HG03342 (cell line): Measurements from ENCODE around the gene FAM3D.

Experiments
- ATAC-seq: cut with Tn5 transposase; IDR thresholded peaks from one replicate; pipeline ENCODE4 v1.9.1; 2021; ENCODE audit warnings: mild to moderate bottlenecking, moderate library complexity; ENCODE audit not compliant: unreplicated experiment

The FAM3D gene

GRCh38 chr3:58603606-58604005, 63.0 kb downstream of the FAM3D start:
- ATAC-seq: no peak

GRCh38 chr3:58597770-58598310, 68.7 kb downstream of the FAM3D start:
- no peak for ATAC-seq

DNA sequence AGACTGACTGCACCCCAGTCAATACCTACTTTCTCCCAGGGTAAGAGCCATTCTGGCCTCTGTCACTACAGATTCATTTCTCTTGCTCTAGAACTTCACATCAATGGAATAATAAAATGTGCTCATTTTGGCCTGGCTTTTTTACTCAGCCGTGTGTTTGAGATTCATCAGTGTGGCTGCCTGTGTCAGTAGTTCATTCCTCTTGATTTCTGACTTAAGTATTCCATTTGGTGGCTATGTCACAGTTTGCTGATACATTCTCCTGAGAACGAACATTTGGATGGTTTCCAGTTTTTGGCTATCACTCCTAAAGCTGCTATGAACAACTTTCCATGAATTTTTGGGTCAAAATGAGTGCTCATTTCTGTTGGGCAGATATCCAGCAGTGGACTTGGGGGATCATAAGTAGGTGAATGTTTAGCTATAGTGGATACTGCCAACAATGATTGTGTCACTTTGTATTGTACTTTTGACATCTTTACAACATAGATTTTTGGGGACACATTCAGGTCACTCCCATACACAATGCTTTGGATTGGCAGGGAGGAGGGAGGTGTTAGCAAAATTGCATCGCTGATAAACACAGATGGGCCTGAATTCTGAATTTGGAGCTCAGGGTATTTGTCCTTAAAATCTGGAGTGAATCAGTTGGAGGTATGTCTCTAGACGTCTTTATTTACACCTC, 69.6 kb downstream of the FAM3D start:
- ATAC-seq: no peak

- no peak for ATAC-seq
Measured at GRCh38 chr3:58594117-58594516, 72.5 kb downstream of the FAM3D start.

GRCh38 chr3:58591517-58592510, 74.8 kb downstream of the FAM3D start:
- ATAC-seq: no peak

- no peak for ATAC-seq
Measured at GRCh38 chr3:58588030-58588614, 78.5 kb downstream of the FAM3D start.

DNA sequence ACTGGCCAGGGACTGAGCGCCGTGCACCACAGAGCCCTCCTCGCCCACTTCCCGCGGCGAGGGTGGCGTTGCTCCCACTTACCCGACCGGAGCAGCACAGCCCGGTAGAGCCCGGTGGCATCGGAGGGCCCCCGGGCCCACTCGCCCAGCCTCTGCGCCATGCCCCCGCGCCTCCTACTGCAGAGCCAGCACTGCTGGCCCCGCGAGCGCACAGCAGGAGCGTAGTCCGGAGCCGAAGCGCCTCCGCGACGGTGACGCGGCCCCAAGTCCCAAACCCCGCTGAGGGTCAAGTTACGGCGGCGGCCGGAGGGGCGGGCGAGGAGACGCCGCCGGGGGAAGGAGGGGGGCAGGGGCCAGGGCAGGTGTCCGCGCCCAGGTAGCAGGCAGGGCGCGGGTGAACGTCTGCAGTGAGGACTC, 79.8 kb downstream of the FAM3D start:
- no peak for ATAC-seq

GRCh38 chr3:58585994-58586393, 80.6 kb downstream of the FAM3D start:
- ATAC-seq: no peak

DNA sequence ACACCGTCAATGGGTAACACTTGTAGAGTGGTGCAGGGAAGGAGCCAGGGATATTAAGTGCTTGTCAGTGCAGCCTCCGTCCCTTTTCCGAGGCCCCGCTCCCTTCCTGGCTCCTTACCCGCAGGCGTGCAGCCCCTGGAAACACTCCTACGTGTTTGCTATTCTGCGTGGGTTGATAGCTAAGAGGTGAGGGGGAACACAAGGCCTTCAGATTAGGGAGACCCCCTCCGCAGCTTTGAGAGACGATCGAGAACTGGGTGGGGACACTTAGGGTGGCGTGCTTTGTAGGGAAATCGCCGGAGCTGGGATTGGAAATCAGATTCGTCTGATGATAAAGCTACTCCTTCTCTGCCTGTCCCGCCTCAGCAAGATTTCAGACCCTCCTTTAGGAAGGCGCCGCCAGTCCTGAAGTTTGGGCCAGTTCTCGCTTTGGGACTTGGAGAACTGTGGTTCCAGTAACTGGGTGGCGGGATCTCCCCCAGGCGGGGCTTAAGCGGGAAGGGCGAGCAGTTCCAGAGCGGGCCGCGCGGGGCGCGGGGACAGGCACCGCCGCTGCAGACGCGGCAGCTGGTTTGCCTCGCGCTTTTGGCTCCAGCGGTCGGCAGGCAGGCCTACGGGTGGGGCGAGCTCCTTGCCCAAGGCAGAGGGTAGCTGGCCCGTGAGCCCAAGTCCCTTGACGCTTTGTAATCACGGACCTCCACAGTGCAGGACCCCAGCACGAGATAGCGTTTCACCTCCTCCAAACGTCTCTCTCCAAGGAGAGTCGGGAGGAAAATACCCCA, 81.4 kb downstream of the FAM3D start:
- ATAC-seq: peak; percentile 96

GRCh38 chr3:58584690-58585004, 81.9 kb downstream of the FAM3D start:
- no peak for ATAC-seq
